Measurements from ENCODE around the gene EXOSC10.
"Not testable (repeated sequence)": the region's sequence is repeated elsewhere in the genome, so short reads cannot be mapped to it uniquely, and the experiment has no call there.

EXOSC10 gene

DNA sequence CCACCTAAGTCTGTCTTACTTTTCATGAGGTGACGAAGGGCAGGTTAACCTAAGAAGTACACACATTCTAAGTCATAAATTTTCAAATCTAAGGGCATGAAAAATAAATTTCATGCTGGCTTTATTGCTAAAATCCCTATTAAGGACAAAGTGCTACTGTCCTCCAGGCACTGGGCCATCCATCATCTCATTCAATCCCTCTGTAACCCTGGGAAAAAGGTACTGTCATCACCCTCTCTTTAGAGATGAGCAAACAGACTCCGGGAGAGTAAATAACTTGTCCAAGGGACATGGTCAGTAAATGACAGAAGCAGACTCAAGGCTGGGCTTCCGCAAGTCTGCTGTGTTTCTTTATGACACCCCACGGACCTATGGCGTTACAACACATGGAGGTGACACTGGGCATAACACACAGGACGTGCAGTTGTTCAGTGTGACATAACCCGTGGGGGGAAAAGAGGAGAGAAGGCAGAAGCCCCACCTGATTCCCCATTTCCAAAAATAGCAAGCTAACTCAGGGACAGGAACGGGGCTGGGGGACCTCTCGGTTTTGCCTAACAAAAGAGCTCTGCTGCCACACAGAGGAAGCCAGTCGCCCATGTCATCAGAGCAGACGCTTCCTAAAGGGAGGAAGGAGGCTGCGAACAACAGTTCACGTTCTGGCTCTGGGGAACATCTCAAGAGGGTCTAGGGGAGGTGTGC, 27.3 kb downstream of the EXOSC10 start:
- peaks cover 99% of the 10 kb centered on the region for H3K36me3 ChIP-seq (ENCODE audit: control insufficient read depth, insufficient read depth, low read length)
- 83 to 84% methylated on average over 11 to 12 of the region's 13 CpGs for WGBS, 2 experiments (ENCODE audit: insufficient coverage in 2 of 2)
- H3K9me3 ChIP-seq (ENCODE audit: control insufficient read depth, low read length) = no peaks in the 10 kb centered on the region
- no peak overlapping the region for H3K4me3 ChIP-seq (ENCODE audit: extremely low read depth, insufficient read depth, low read length, poor library complexity, severe bottlenecking)
- H3K27ac ChIP-seq (ENCODE audit: low read depth, low read length, severe bottlenecking) = no peak overlapping the region
- H3K4me1 ChIP-seq (ENCODE audit: control insufficient read depth, insufficient read depth, low read length, poor library complexity, severe bottlenecking) = no peaks in the 10 kb centered on the region

DNA sequence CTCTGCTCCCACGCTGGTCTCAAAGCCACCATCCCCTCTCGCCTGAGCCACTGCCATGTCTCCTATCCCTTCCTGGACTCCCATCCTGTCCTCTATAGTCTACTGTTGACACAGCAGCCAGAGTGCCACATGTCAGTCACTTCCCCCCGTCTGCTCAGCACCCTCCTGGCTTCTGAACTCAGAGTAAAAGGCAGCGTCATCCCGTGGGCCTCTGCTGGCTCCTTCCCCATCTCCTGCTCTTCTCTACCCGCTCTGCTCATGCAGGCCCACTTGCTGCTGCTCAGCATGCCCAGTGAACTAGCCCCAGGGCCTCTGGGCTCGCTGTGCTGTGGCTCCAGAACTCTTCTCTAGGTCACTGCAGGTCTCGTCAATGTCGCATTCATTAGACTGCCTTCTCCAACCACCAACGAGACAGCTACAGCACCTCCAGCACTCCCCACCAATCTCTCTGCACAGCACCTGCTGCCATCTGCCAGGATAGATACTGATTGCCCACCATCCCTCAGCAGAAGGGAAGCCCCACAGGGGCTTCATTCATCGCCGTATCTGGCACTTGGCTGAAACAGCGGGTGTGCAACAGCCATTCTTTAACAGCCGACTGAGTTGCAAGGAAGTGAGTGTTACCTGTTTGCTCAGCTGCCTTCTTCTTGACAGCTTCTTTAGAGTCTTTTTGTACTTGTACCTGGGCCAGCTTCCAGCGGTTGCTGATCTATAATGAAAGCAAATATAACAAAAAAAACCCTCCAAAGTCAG, 28.0 kb downstream of the EXOSC10 start:
- no peaks in the 10 kb centered on the region for H3K9me3 ChIP-seq (ENCODE audit: control insufficient read depth, low read length)
- 93 to 94% methylated on average over 10 to 14 of the region's 15 CpGs for WGBS, 2 experiments (ENCODE audit: insufficient coverage in 2 of 2)
- no peak overlapping the region for H3K4me3 ChIP-seq (ENCODE audit: extremely low read depth, insufficient read depth, low read length, poor library complexity, severe bottlenecking)
- H3K27ac ChIP-seq (ENCODE audit: low read depth, low read length, severe bottlenecking) = no peak overlapping the region
- H3K4me1 ChIP-seq (ENCODE audit: control insufficient read depth, insufficient read depth, low read length, poor library complexity, severe bottlenecking) = no peaks in the 10 kb centered on the region
- peaks cover 96% of the 10 kb centered on the region for H3K36me3 ChIP-seq (ENCODE audit: control insufficient read depth, insufficient read depth, low read length)

DNA sequence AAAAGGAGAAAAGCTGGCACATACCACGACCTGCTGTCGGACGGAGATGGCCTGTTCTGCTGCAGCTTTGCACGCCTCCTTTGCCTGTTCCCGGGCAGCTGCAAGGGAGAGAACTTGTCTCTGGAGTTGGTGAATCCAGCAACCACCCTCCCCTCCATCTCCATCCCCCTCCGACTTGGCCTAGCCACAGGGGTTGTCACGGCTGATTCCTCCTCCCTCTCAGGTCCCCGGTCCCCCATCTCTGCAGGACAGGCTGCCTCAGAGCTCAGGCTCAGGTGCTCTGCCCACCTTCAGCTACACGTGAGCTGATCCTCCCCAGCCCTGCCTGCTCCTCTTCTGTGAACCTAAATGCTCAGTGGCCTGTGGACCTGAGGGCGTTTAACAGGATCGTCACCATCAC, 28.8 kb downstream of the EXOSC10 start:
- Histone ChIP-seq H3K4me1 (ENCODE audit: control insufficient read depth, insufficient read depth, low read length, poor library complexity, severe bottlenecking) (no peaks in the 10 kb centered on the region), H3K4me3 (ENCODE audit: extremely low read depth, insufficient read depth, low read length, poor library complexity, severe bottlenecking) (no peak overlapping the region), H3K27ac (ENCODE audit: low read depth, low read length, severe bottlenecking) (no peak overlapping the region), H3K9me3 (ENCODE audit: control insufficient read depth, low read length) (no peaks in the 10 kb centered on the region), H3K36me3 (ENCODE audit: control insufficient read depth, insufficient read depth, low read length) (peaks cover 96% of the 10 kb centered on the region)
- 97 to 98% methylated on average over 5 to 6 of the region's 11 CpGs for WGBS, 2 experiments (ENCODE audit: insufficient coverage in 2 of 2)

DNA sequence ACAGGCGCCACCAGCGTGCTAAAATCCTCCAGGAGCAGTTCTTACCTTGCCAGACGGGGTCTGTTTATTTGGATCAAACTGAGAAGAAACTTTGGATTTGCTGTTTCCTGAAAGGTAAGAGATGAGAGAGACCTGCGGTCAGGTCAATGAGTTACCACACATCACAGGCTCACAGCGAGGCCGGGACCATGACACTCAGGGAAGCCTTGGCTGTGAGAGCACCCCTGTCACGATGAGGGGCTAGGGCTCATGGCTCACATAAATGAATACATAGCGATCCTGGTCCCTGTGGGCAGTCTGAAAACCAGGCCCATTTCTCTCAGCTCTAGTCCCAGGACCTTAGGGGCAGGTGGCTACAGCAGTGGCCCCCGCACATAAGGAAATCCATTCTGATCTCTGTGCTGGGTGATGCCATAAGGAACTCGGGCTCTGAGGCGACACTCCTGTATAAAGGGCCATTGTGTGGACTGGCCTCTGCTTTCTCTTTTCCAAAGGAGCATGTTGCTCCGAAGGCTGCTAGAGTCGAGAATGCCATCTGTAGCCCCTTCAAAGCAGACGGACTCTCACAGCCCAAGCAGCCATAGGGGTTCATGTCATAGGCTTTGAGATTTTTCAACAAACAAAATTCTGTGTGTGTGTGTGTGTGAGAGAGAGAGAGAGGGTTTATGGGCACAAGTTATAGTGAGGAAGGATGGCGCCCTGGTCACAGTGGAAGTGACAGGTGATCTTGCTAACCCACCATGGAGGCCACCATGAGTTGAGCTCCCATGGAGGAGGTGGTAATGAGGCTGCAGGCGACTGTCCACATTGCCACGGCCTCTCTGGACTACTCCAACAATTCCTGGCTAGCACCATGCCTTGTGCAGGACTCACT, 30.8 kb downstream of the EXOSC10 start:
- Histone ChIP-seq H3K4me3 (ENCODE audit: extremely low read depth, insufficient read depth, low read length, poor library complexity, severe bottlenecking) (no peak overlapping the region), H3K9me3 (ENCODE audit: control insufficient read depth, low read length) (no peaks in the 10 kb centered on the region), H3K36me3 (ENCODE audit: control insufficient read depth, insufficient read depth, low read length) (peaks cover 91% of the 10 kb centered on the region), H3K4me1 (ENCODE audit: control insufficient read depth, insufficient read depth, low read length, poor library complexity, severe bottlenecking) (no peaks in the 10 kb centered on the region), H3K27ac (ENCODE audit: low read depth, low read length, severe bottlenecking) (no peak overlapping the region)
- WGBS, 2 experiments (ENCODE audit: insufficient coverage in 2 of 2) = 96% methylated on average over 14 to 17 of the region's 17 CpGs

DNA sequence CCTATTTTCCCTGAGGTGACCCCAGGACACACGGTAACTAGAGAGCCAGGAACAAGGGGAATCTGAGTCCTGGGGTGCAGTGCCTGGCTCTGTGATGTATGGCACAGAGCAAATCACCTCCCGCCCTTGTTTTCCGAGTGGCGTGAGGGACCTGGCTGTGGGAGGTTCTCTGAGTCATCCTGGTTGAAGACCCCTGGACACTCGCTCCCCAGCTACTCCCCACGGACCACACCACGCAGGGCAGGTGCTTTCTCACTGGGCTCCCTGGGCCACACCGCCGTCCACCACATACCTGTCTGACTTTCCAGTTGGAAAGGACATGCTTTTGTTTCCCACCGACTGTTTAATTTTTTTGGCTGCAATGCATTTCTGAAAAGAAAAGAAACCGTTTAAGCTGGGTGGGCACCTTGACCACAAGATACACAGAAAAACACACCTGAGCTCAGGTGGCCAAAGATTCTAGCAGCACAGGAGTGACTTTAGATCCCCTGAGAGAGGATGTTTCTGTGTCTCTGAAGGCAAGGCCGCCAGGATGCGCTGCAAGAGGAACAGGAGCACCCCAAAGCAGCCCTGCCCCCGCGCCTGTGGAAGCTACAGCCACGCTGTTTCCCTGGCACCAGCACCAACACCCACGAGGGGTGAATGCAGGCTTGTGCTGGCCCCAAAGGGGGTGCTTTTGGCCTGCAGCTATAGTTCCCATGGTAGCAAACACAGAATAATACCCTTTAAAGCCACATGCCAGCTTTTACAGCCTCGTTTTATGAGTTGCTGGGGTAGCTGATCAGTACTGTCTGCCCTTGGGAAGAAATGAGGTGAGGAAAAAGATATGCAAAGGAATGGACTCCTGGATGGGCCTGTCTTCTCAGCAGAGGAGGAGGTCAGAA, 31.7 kb downstream of the EXOSC10 start:
- H3K36me3 ChIP-seq (ENCODE audit: control insufficient read depth, insufficient read depth, low read length) = peaks cover 91% of the 10 kb centered on the region
- H3K9me3 ChIP-seq (ENCODE audit: control insufficient read depth, low read length) = no peaks in the 10 kb centered on the region
- WGBS, 2 experiments (ENCODE audit: insufficient coverage in 2 of 2) = 95 to 98% methylated on average over 13 to 18 of the region's 18 CpGs
- no peak overlapping the region for H3K4me3 ChIP-seq (ENCODE audit: extremely low read depth, insufficient read depth, low read length, poor library complexity, severe bottlenecking)
- no peak overlapping the region for H3K27ac ChIP-seq (ENCODE audit: low read depth, low read length, severe bottlenecking)
- H3K4me1 ChIP-seq (ENCODE audit: control insufficient read depth, insufficient read depth, low read length, poor library complexity, severe bottlenecking) = no peaks in the 10 kb centered on the region

DNA sequence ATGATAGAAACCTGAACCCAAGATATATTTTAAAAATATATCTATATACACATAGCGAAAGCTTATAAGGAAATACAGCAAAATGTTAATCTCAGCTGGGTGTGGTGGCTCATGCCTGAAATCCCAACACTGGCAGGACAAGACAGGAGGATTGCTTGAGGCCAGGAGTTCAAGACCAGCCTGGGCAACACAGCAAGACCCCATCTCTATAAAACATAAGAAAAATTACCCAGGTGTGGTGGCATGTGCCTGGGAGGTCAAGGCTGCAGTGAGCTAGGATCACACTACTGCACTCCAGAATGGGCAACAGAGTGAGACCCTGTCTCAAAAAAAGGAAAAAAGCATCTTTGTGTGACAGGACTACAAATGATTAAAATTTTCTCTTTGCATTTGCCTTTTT, 33.9 kb downstream of the EXOSC10 start:
- no CpG with 5 or more reads among the region's 1 CpG for WGBS, 2 experiments (ENCODE audit: insufficient coverage in 2 of 2)
- no peak overlapping the region for H3K4me3 ChIP-seq (ENCODE audit: extremely low read depth, insufficient read depth, low read length, poor library complexity, severe bottlenecking)
- no peak overlapping the region for H3K27ac ChIP-seq (ENCODE audit: low read depth, low read length, severe bottlenecking)
- H3K9me3 ChIP-seq (ENCODE audit: control insufficient read depth, low read length) = no peaks in the 10 kb centered on the region
- peaks cover 6% of the 10 kb centered on the region for H3K4me1 ChIP-seq (ENCODE audit: control insufficient read depth, insufficient read depth, low read length, poor library complexity, severe bottlenecking)
- peaks cover 72% of the 10 kb centered on the region for H3K36me3 ChIP-seq (ENCODE audit: control insufficient read depth, insufficient read depth, low read length)

DNA sequence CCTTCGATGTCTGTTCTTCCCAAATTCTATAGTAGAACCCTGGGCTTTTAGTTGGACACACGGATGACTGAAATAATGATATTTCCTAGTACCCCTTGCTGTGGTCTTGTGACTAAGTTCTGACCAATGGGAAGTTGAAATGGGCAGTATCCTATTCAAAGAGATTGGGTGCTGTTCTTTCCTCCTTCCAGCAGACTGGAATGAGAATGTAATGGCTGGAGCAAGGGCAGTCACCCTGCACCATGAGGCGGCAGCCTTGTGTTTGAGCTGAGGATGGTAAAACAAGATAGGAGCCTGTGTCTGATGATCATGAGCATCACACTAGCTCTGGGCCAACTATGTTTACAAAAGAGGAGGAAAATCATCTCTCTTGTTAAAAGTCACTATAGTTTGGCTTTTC, 34.7 kb downstream of the EXOSC10 start:
- Histone ChIP-seq H3K9me3 (ENCODE audit: control insufficient read depth, low read length) (no peaks in the 10 kb centered on the region), H3K4me1 (ENCODE audit: control insufficient read depth, insufficient read depth, low read length, poor library complexity, severe bottlenecking) (peaks cover 6% of the 10 kb centered on the region), H3K27ac (ENCODE audit: low read depth, low read length, severe bottlenecking) (no peak overlapping the region), H3K4me3 (ENCODE audit: extremely low read depth, insufficient read depth, low read length, poor library complexity, severe bottlenecking) (no peak overlapping the region), H3K36me3 (ENCODE audit: control insufficient read depth, insufficient read depth, low read length) (peaks cover 64% of the 10 kb centered on the region)
- WGBS, 2 experiments (ENCODE audit: insufficient coverage in 2 of 2) = 94 to 100% methylated on average over 2 to 3 of the region's 3 CpGs

DNA sequence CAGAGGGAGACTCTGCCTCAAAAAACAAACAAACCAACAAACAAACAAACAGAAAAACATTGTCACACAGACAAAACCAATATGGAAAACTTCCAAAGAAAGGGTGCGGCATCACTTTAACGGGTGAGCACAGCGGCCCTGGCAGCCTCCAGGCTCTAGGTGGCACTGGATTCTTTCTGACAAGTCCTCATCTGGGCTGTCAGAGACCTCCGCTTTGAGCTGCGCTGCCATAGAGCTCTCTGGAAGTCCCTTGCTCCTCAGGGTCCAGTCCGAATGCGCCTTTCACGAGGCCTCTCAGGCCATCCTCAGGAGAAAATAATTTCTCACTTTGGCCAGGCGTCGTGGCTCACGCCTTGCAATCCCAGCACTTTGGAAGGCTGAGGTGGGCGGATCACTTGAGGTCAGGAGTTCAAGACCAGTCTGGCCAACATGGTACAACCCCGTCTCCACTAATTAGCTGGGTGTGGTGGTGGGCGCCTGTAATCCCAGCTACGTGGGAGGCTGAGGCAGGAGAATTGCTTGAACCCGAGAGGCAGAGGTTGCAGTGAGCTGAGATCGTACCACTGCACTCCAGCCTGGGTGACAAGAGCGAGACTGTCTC, 35.6 kb downstream of the EXOSC10 start:
- not testable (repeated sequence) for H3K9me3 ChIP-seq (ENCODE audit: control insufficient read depth, low read length); H3K4me3 ChIP-seq (ENCODE audit: extremely low read depth, insufficient read depth, low read length, poor library complexity, severe bottlenecking); H3K4me1 ChIP-seq (ENCODE audit: control insufficient read depth, insufficient read depth, low read length, poor library complexity, severe bottlenecking); H3K27ac ChIP-seq (ENCODE audit: low read depth, low read length, severe bottlenecking)
- 93% methylated on average over 16 of the region's 18 CpGs for WGBS, 2 experiments (ENCODE audit: insufficient coverage in 2 of 2)
- H3K36me3 ChIP-seq (ENCODE audit: control insufficient read depth, insufficient read depth, low read length) = peaks cover 55% of the 10 kb centered on the region

DNA sequence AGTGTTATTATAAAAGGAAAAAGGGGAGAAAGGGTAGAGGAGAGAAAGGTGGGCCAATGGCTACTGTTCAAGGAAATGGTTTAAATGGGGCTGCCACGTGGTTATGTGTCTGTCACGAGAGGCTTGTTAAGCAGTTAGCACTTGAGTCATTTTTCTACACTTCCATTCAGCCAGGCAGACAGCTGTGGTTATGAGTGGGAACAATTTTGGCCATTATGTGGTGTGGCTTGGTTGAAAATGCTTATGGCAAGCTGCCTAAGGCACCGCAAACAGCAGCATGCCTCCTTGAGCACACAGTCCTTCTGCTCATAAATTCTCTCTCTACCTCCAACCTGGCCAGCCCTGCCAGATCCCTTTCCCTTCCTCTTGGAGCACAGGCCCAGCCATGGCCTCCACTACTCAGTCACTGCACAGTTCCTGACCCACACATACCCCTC, 36.7 kb downstream of the EXOSC10 start:
- Histone ChIP-seq H3K9me3 (ENCODE audit: control insufficient read depth, low read length) (no peaks in the 10 kb centered on the region), H3K4me3 (ENCODE audit: extremely low read depth, insufficient read depth, low read length, poor library complexity, severe bottlenecking) (no peak overlapping the region), H3K27ac (ENCODE audit: low read depth, low read length, severe bottlenecking) (no peak overlapping the region), H3K4me1 (ENCODE audit: control insufficient read depth, insufficient read depth, low read length, poor library complexity, severe bottlenecking) (peaks cover 14% of the 10 kb centered on the region), H3K36me3 (ENCODE audit: control insufficient read depth, insufficient read depth, low read length) (peaks cover 49% of the 10 kb centered on the region)
- 88 to 100% methylated on average over 1 to 3 of the region's 3 CpGs for WGBS, 2 experiments (ENCODE audit: insufficient coverage in 2 of 2)
